GM18868 (cell line): ENCODE data around the gene THAP3.

ENCODE experiments used
- ATAC-seq: cut with Tn5 transposase; IDR thresholded peaks from one replicate; pipeline ENCODE4 v1.9.1; 2021; ENCODE audit warnings: mild to moderate bottlenecking, moderate library complexity; ENCODE audit not compliant: unreplicated experiment

The THAP3 gene

GRCh38 chr1:6666696-6667095, 42.0 kb downstream of the THAP3 start:
- ATAC-seq, result no peak

GRCh38 chr1:6667139-6667538, 42.5 kb downstream of the THAP3 start:
- ATAC-seq, result no peak

GRCh38 chr1:6668503-6668902, 43.8 kb downstream of the THAP3 start:
- no peak for ATAC-seq

- no peak for ATAC-seq
These were observed 47.9 kb downstream of the THAP3 start for GRCh38 chr1:6672558-6672957.

GRCh38 chr1:6673816-6674398, 49.2 kb downstream of the THAP3 start:
- ATAC-seq, result no peak

GRCh38 chr1:6674771-6675170, 50.1 kb downstream of the THAP3 start:
- ATAC-seq, result no peak

GRCh38 chr1:6675941-6676340, 51.3 kb downstream of the THAP3 start:
- no peak for ATAC-seq
